ENCODE data around the gene CARMIL1. TPM values are rescaled to one million over a fixed set of nuclear protein-coding genes. Genes with fewer than 3 reads are reported as not detected.
A peak's percentile ranks its signal among the peaks of the same experiment; 100 is the strongest.

The CARMIL1 gene
- total RNA-seq, 2 donors from 2014 or later: 28.7 to 31.6 TPM

GRCh38 chr6:25488156-25488555 lies 209.0 kb downstream of the CARMIL1 start:
- Mint-ChIP-seq H3K9me3 (no peaks in the 10 kb centered on the region), H3K4me1 (peaks cover 22% of the 10 kb centered on the region), H3K36me3 (ENCODE audit: low read depth) (peaks cover 22% of the 10 kb centered on the region), H3K27ac (no peak overlapping the region), H3K27me3 (ENCODE audit: insufficient read depth) (no peaks in the 10 kb centered on the region), H3K4me3 (no peak overlapping the region)
- Histone ChIP-seq H3K27ac (ENCODE audit: low read depth, low read length) (no peak overlapping the region), H3K27me3 (ENCODE audit: control insufficient read depth, insufficient read depth, low read length, poor library complexity, severe bottlenecking) (no peaks in the 10 kb centered on the region), H3K36me3 (ENCODE audit: control insufficient read depth, insufficient read depth, low read length) (peaks cover 16% of the 10 kb centered on the region), H3K4me1 (ENCODE audit: control insufficient read depth, insufficient read depth, low read length) (peaks cover 5% of the 10 kb centered on the region), H3K4me3 (ENCODE audit: low read length) (no peak overlapping the region), H3K9me3 (ENCODE audit: control insufficient read depth, low read length) (no peaks in the 10 kb centered on the region), H3K9ac (ENCODE audit: extremely low read depth, low read length, poor library complexity, severe bottlenecking) (no peak overlapping the region)
- 92 to 95% methylated on average over 2 to 3 of the region's 3 CpGs for WGBS, 2 experiments (ENCODE audit: insufficient coverage in 1 of 2, insufficient read length in 1 of 2)
- TF ChIP-seq, protein P1, sequence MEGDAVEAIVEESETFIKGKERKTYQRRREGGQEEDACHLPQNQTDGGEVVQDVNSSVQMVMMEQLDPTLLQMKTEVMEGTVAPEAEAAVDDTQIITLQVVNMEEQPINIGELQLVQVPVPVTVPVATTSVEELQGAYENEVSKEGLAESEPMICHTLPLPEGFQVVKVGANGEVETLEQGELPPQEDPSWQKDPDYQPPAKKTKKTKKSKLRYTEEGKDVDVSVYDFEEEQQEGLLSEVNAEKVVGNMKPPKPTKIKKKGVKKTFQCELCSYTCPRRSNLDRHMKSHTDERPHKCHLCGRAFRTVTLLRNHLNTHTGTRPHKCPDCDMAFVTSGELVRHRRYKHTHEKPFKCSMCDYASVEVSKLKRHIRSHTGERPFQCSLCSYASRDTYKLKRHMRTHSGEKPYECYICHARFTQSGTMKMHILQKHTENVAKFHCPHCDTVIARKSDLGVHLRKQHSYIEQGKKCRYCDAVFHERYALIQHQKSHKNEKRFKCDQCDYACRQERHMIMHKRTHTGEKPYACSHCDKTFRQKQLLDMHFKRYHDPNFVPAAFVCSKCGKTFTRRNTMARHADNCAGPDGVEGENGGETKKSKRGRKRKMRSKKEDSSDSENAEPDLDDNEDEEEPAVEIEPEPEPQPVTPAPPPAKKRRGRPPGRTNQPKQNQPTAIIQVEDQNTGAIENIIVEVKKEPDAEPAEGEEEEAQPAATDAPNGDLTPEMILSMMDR (conservative IDR thresholded peaks at IDR 0.05): no peak
- DNase-seq: no peak

DNA sequence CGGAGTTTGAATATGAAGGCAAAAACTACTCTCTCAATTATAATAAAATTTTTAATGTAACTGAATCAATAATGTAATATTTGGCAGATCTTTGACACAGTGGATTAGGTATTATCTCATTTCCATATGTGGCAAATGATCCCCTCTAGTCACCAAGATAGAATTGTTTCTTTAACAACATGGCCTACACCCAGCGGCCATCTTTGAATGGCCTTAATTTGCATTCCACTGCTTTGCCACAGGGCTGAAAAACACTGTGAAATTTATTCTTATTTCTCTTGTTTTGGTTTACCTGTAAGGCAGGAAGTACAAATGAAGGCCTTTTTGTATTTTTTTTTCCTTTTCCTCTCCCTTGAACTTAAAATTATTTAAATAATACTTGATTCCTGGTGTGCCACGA lies 210.2 kb downstream of the CARMIL1 start:
- no peaks in the 10 kb centered on the region for H3K27me3 ChIP-seq (ENCODE audit: control insufficient read depth, insufficient read depth, low read length, poor library complexity, severe bottlenecking)
- H3K9me3 ChIP-seq (ENCODE audit: control insufficient read depth, low read length): no peaks in the 10 kb centered on the region
- DNase-seq: no peak
- no peak overlapping the region for H3K4me3 ChIP-seq (ENCODE audit: low read length)
- Mint-ChIP-seq H3K27me3 (ENCODE audit: insufficient read depth) (no peaks in the 10 kb centered on the region), H3K27ac (no peak overlapping the region), H3K4me3 (no peak overlapping the region), H3K36me3 (ENCODE audit: low read depth) (peaks cover 19% of the 10 kb centered on the region), H3K4me1 (peaks cover 22% of the 10 kb centered on the region), H3K9me3 (no peaks in the 10 kb centered on the region)
- H3K9ac ChIP-seq (ENCODE audit: extremely low read depth, low read length, poor library complexity, severe bottlenecking): no peak overlapping the region
- H3K27ac ChIP-seq (ENCODE audit: low read depth, low read length): no peak overlapping the region
- WGBS, 2 experiments (ENCODE audit: insufficient coverage in 1 of 2, insufficient read length in 1 of 2): 96% methylated on average over 2 of the region's 3 CpGs; no CpG with 5 or more reads in 1 of the 2 experiments
- peaks cover 5% of the 10 kb centered on the region for H3K4me1 ChIP-seq (ENCODE audit: control insufficient read depth, insufficient read depth, low read length)
- H3K36me3 ChIP-seq (ENCODE audit: control insufficient read depth, insufficient read depth, low read length): peaks cover 20% of the 10 kb centered on the region
- TF ChIP-seq, protein P1 (conservative IDR thresholded peaks at IDR 0.05): no peak

DNA sequence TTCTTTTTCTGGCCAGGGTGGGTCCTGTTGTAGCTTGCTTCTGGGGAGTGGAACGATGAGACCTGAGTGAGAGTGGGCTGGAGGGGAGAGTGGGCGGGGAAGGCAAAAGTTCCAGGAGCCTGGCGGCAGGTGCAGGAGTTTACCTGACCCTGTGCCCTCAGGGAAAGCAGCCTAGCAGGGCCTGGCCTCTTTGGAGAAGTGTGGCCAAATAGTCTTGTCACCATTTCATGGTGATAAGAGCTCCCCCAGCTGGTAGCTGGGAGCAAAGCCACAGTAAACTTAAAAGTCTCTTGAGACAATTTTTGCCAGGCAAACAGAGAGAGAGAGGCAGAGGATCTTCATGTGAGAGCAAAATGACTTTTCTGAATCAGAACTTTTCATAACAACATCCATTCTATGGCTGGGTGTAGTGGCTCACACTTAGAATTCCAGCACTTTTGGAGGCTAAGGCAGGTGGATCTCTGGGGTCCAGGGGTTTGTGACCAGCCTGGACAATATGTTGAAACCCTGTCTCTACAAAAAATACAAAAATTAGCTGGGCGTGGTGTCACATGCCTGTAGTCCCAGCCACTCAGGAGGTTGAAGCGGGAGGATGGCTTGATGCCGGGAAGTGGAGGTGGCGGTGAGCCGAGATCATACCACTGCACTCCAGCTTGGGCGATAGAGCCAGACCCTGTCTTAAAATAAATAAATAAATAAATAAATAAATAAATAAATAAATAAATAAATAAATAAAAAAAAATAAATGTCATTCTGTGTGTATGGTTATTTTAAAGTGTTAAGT lies 211.0 kb downstream of the CARMIL1 start:
- no peak overlapping the region for H3K4me3 Mint-ChIP-seq
- H3K36me3 Mint-ChIP-seq (ENCODE audit: low read depth): peaks cover 21% of the 10 kb centered on the region
- no peak overlapping the region for H3K9ac ChIP-seq (ENCODE audit: extremely low read depth, low read length, poor library complexity, severe bottlenecking)
- peak overlapping the region; percentile 13 for H3K27ac Mint-ChIP-seq
- H3K27me3 Mint-ChIP-seq (ENCODE audit: insufficient read depth): no peaks in the 10 kb centered on the region
- H3K4me1 ChIP-seq (ENCODE audit: control insufficient read depth, insufficient read depth, low read length): peaks cover 5% of the 10 kb centered on the region
- DNase-seq: peak; percentile 93
- WGBS, 2 experiments (ENCODE audit: insufficient coverage in 1 of 2, insufficient read length in 1 of 2): 65 to 80% methylated on average over 2 to 8 of the region's 9 CpGs
- TF ChIP-seq, protein P1 (conservative IDR thresholded peaks at IDR 0.05): peak; percentile 91
- H3K9me3 ChIP-seq (ENCODE audit: control insufficient read depth, low read length): no peaks in the 10 kb centered on the region
- H3K27me3 ChIP-seq (ENCODE audit: control insufficient read depth, insufficient read depth, low read length, poor library complexity, severe bottlenecking): no peaks in the 10 kb centered on the region
- no peak overlapping the region for H3K4me3 ChIP-seq (ENCODE audit: low read length)
- peaks cover 22% of the 10 kb centered on the region for H3K4me1 Mint-ChIP-seq
- H3K36me3 ChIP-seq (ENCODE audit: control insufficient read depth, insufficient read depth, low read length): peaks cover 26% of the 10 kb centered on the region
- no peak overlapping the region for H3K27ac ChIP-seq (ENCODE audit: low read depth, low read length)
- no peaks in the 10 kb centered on the region for H3K9me3 Mint-ChIP-seq

All from endodermal cell (in vitro differentiated cells).